Endometrial microvascular endothelial cells (primary cell): ENCODE measurements around the gene RPL15. TPM values are rescaled to one million over a fixed set of nuclear protein-coding genes. Genes with fewer than 3 reads are reported as not detected.
"Not testable (repeated sequence)": the region's sequence is repeated elsewhere in the genome, so short reads cannot be mapped to it uniquely, and the experiment has no call there.

Experiments used
- in situ Hi-C: cut with HindIII; loops from 2 replicates; pipeline ENCODE4 v1.10.0; 2017; ENCODE audit warnings: low sequenced_read_pairs, low pct_unique_long_range_greater_than_20kb; ENCODE audit errors: inconsistent ontology term
- total RNA-seq: library from RNA; depleted of rRNA; stranded (reverse); fragments of >200 nt; gene quantifications from one replicate; pipeline ENCODE4 v1.2.3, GENCODE V29; 2015; ENCODE audit errors: inconsistent ontology term

Gene RPL15
- total RNA-seq, 1 donor from 2014 or later, result 3,506 TPM

- in situ Hi-C loops, result no loop called here
These were observed 30.6 kb upstream of the RPL15 start for GRCh38 chr3:23886311-23886710.

- in situ Hi-C loops, result no loop called here
These were observed 28.2 kb upstream of the RPL15 start for GRCh38 chr3:23888617-23889228.

- in situ Hi-C loops, result no loop called here
These were observed 27.5 kb upstream of the RPL15 start for GRCh38 chr3:23889386-23889785.

GRCh38 chr3:23889950-23890349 is 27.0 kb upstream of the RPL15 start:
- in situ Hi-C loops, result no loop called here

GRCh38 chr3:23894254-23895061 is 22.5 kb upstream of the RPL15 start:
- in situ Hi-C loops, result no loop called here

GRCh38 chr3:23895181-23895580 is 21.8 kb upstream of the RPL15 start:
- in situ Hi-C loops, result no loop called here

GRCh38 chr3:23900744-23901143 is 16.2 kb upstream of the RPL15 start:
- in situ Hi-C loops, result no loop called here

- in situ Hi-C loops, result no loop called here
These were observed 12.4 kb upstream of the RPL15 start for GRCh38 chr3:23904545-23904944.

GRCh38 chr3:23909341-23909740 is 7.6 kb upstream of the RPL15 start:
- in situ Hi-C loops, result no loop called here

GRCh38 chr3:23911397-23911796 is 5.5 kb upstream of the RPL15 start:
- in situ Hi-C loops, result no loop called here

- in situ Hi-C loops, result not testable (repeated sequence)
These were observed 4.6 kb upstream of the RPL15 start for GRCh38 chr3:23912335-23912734.

- in situ Hi-C loops, result no loop called here
These were observed 3.8 kb upstream of the RPL15 start for GRCh38 chr3:23913182-23913581.

GRCh38 chr3:23913873-23914743 is 2.8 kb upstream of the RPL15 start:
- in situ Hi-C loops, result no loop called here

- in situ Hi-C loops, result no loop called here
These were observed 1.3 kb upstream of the RPL15 start for GRCh38 chr3:23915537-23916108.

GRCh38 chr3:23916152-23916885 is 613 bp upstream of the RPL15 start:
- in situ Hi-C loops, result no loop called here

- in situ Hi-C loops, result not testable (repeated sequence)
These were observed 859 bp downstream of the RPL15 start for GRCh38 chr3:23917679-23918303.

GRCh38 chr3:23918331-23918730 is 1.4 kb downstream of the RPL15 start:
- in situ Hi-C loops, result not testable (repeated sequence)

GRCh38 chr3:23919628-23920027 is 2.7 kb downstream of the RPL15 start:
- in situ Hi-C loops, result no loop called here
